Measurements from ENCODE around the gene SYS1.

GRCh38 chr20:45317826-45318225, 45.1 kb upstream of the SYS1 start:
- TF ChIP-seq CTCF (IDR thresholded peaks at IDR 0.05; ENCODE audit: insufficient read depth, low read depth, low read length): no peak
- peak; percentile 10 for TF ChIP-seq EZH2 (IDR thresholded peaks at IDR 0.05; ENCODE audit: insufficient read depth, low read length)
